Activated CD8-positive, alpha-beta T cell treated with anti-CD3 and anti-CD28 coated beads for 36 hours (primary cell): ENCODE results near the gene C1QTNF4. TPM values are rescaled to one million over a fixed set of nuclear protein-coding genes. Genes with fewer than 3 reads are reported as not detected.

Source experiments
- ATAC-seq: fragments of 200-7000 bp; cut with Tn5 transposase; one replicate; pipeline ENCODE4 v1.10.0; 2021; ENCODE audit warnings: mild to moderate bottlenecking, moderate library complexity
- CTCF ChIA-PET: fragments of 350-600 bp; sonication (Branson Sonifier 250); formaldehyde crosslinking; loops from one replicate; lab custom pipeline; 2021; ENCODE audit warnings: antibody characterized with exemption; lab: Charles Lee
- POLR2A ChIA-PET: fragments of 350-600 bp; sonication (Branson Sonifier 250); formaldehyde crosslinking; loops from one replicate; lab custom pipeline; 2021; ENCODE audit warnings: antibody characterized with exemption; lab: Charles Lee
- DNase-seq: peaks from one replicate; pipeline ENCODE4 v3.0.0-alpha.2; 2020
- H3K27ac Mint-ChIP-seq: one replicate; pipeline ENCODE4 v1.8.0; 2021; ENCODE audit warnings: mild to moderate bottlenecking, mixed read lengths
- H3K27me3 Mint-ChIP-seq: one replicate; pipeline ENCODE4 v1.8.0; 2021; ENCODE audit warnings: mixed read lengths
- H3K36me3 Mint-ChIP-seq: one replicate; pipeline ENCODE4 v1.8.0; 2021; ENCODE audit warnings: low read depth, mixed read lengths
- H3K4me1 Mint-ChIP-seq: one replicate; pipeline ENCODE4 v1.8.0; 2021; ENCODE audit warnings: low read depth, mixed read lengths
- H3K4me3 Mint-ChIP-seq: one replicate; pipeline ENCODE4 v1.8.0; 2021; ENCODE audit warnings: mild to moderate bottlenecking, moderate library complexity, mixed read lengths
- H3K9me3 Mint-ChIP-seq: one replicate; pipeline ENCODE4 v1.8.0; 2021; ENCODE audit warnings: mixed read lengths
- intact Hi-C: fragments of 100-400 bp; cut with micrococcal nuclease; formaldehyde crosslinking; loops from one replicate; pipeline ENCODE4 v1.10.0; 2022
- total RNA-seq, 2 experiments: library from RNA; stranded (reverse); gene quantifications; one replicate each; pipeline ENCODE4 v1.2.3, GENCODE V29; 2021
- TF ChIP-seq, protein P1 (sequence below): fragments of 200-600 bp; IDR thresholded peaks from one replicate; pipeline ENCODE4 v1.8.0; 2022; ENCODE audit warnings: antibody characterized with exemption, mild to moderate bottlenecking

Gene C1QTNF4
- total RNA-seq, 2 experiments from 2014 or later = 0.18 TPM; not detected in 1

DNA sequence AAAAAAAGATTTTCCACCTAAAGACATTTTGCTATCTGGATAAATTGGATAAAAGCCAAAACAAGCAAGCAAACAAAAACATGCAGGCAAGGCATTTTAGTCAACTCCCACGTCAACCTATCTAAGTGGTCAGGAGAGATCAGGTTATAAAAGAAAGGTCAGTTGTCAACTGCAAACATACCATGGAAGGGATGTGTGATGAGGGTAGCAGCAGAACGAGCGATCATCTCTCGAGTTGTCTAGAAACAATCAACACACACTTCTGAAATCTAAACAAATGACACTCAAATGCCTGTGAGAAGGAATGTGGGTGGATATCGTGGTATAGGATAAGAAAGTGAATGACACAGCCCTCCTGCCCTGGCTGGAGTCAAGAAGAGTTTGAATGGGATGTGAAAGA, 37.3 kb upstream of the C1QTNF4 start:
- ATAC-seq = no peak
- TF ChIP-seq, protein P1, sequence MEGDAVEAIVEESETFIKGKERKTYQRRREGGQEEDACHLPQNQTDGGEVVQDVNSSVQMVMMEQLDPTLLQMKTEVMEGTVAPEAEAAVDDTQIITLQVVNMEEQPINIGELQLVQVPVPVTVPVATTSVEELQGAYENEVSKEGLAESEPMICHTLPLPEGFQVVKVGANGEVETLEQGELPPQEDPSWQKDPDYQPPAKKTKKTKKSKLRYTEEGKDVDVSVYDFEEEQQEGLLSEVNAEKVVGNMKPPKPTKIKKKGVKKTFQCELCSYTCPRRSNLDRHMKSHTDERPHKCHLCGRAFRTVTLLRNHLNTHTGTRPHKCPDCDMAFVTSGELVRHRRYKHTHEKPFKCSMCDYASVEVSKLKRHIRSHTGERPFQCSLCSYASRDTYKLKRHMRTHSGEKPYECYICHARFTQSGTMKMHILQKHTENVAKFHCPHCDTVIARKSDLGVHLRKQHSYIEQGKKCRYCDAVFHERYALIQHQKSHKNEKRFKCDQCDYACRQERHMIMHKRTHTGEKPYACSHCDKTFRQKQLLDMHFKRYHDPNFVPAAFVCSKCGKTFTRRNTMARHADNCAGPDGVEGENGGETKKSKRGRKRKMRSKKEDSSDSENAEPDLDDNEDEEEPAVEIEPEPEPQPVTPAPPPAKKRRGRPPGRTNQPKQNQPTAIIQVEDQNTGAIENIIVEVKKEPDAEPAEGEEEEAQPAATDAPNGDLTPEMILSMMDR = no peak
- peaks cover 51% of the 10 kb centered on the region for H3K36me3 Mint-ChIP-seq

DNA sequence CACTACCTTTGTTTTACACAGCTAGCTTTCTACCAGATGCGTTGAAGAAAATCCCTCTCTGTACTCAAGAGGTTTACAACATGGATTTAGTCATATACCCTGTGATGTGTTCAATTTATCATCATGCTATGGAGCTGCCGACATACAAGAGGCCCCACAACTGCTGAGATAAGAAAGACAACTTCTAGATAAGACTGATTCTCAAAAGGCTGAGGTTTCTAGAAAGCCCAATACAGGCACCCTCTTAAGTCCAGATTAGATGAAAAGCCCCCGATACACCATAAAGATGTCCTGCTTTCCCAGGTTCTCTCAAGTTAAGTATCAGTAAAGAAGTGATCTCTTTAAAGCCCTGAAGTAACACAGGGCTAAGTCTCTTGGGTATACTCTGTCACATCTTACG, 33.8 kb upstream of the C1QTNF4 start:
- H3K36me3 Mint-ChIP-seq = peaks cover 44% of the 10 kb centered on the region
- H3K27me3 Mint-ChIP-seq = no peaks in the 10 kb centered on the region
- no peak overlapping the region for H3K4me3 Mint-ChIP-seq
- TF ChIP-seq, protein P1 = no peak
- H3K27ac Mint-ChIP-seq = no peak overlapping the region
- DNase-seq (no peak), ATAC-seq (no peak)
- intact Hi-C loops = no loop called here
- H3K4me1 Mint-ChIP-seq = no peaks in the 10 kb centered on the region
- no peaks in the 10 kb centered on the region for H3K9me3 Mint-ChIP-seq
- CTCF ChIA-PET = interaction anchor here (0.6 kb wide), 1 partner anchor 14 kb away, joined by 3 read pairs; the partner anchor contains the start of gene MTCH2
- POLR2A ChIA-PET = interaction anchor here (0.6 kb wide), 1 partner anchor 24 kb away, joined by 3 read pairs; no protein-coding TSS in a partner anchor

More for the DNA sequence above, 37.3 kb upstream of the C1QTNF4 start:
- H3K27ac Mint-ChIP-seq = no peak overlapping the region
- H3K4me1 Mint-ChIP-seq = no peaks in the 10 kb centered on the region
- H3K9me3 Mint-ChIP-seq = no peaks in the 10 kb centered on the region
- no peak for DNase-seq
- intact Hi-C loops = no loop called here
- ChIA-PET POLR2A (interaction anchor here (0.6 kb wide), 1 partner anchor 47 kb away, joined by 4 read pairs; no protein-coding TSS in a partner anchor), CTCF (no interaction called here)
- no peak overlapping the region for H3K4me3 Mint-ChIP-seq
- no peaks in the 10 kb centered on the region for H3K27me3 Mint-ChIP-seq

DNA sequence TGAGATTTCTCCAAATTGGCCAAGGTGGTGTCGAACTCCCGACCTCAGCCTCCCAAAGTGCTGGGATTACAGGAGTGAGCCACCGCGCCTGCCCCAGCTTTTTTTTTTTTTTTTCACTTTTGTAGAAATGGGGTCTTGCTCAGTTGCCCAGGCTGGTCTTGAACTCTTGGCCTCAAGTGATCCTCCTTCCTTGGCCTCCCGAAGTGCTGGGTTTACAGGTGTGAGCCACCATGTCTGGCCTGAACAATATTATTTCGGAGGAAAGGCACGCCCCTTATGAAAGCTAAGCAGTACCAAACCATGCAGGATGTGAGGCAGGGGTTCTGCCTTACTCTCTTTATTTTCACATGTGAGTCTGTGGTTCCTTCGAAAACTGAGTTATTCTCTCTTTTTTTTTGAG, 32.0 kb upstream of the C1QTNF4 start:
- ChIA-PET CTCF (no interaction called here), POLR2A (interaction anchor here (1.0 kb wide), 1 partner anchor 118 kb away, joined by 3 read pairs; no protein-coding TSS in a partner anchor)
- ATAC-seq (no peak), DNase-seq (no peak)
- Mint-ChIP-seq H3K4me3 (no peak overlapping the region), H3K4me1 (no peaks in the 10 kb centered on the region), H3K27me3 (no peaks in the 10 kb centered on the region), H3K36me3 (peaks cover 38% of the 10 kb centered on the region), H3K27ac (no peak overlapping the region), H3K9me3 (no peaks in the 10 kb centered on the region)
- TF ChIP-seq, protein P1 = no peak
- intact Hi-C loops = no loop called here

DNA sequence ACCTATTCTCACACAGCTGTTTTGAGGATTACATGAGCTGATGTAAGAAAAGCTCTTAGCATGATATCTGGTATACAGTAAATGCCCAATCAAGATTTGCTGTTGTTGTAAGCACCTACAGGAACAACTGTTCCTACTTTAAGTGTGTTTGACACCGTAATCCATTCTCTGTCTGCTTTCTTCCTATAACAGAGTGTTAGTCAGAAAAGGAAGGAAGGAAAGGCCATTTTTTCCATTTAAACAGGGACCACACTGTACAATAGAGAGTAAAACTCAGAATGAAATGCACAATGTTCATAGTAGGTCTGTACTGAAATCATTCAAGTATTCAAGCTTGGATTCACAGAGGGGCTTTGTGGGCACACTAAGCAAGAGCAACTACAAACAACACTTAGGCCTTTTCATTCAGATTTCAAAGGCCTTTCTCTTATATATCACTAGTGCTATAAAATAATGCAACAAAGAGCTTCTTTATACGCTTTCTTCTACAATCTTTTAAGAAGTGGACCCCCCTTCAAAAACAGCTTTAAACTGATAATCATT, 26.7 kb upstream of the C1QTNF4 start:
- peak overlapping the region; percentile 27 for H3K27ac Mint-ChIP-seq

DNA sequence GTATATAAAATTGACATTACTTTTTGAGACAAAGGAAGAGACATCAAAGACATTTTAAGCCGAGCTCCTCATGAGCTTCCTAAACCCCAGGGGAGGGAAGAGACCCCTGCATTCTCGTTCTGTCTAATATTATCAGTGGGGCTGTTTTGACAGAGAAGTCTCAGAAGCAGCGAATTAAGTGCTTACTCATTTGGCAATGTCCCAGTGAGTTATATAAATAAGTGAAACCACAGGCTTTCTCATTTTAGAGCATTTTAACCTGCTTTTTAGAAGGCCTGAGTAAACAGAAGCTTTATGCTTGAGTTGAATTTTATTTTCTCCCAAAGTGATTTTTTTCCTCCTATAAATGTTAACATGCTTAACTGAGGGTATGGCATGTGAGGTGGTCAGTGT, 23.2 kb upstream of the C1QTNF4 start:
- ATAC-seq = no peak
- intact Hi-C loops = no loop called here
- TF ChIP-seq, protein P1 = no peak
- Mint-ChIP-seq H3K9me3 (no peaks in the 10 kb centered on the region), H3K27me3 (no peaks in the 10 kb centered on the region), H3K27ac (no peak overlapping the region), H3K4me3 (no peak overlapping the region), H3K4me1 (no peaks in the 10 kb centered on the region), H3K36me3 (peaks cover 15% of the 10 kb centered on the region)
- POLR2A ChIA-PET = no interaction called here
- DNase-seq = no peak
- CTCF ChIA-PET = interaction anchor here (1.0 to 1.6 kb wide), 6 partner anchors 12 to 174 kb away, joined by 3 to 6 read pairs (median 4); no protein-coding TSS in a partner anchor

More for the DNA sequence above, 26.7 kb upstream of the C1QTNF4 start:
- H3K36me3 Mint-ChIP-seq = peaks cover 24% of the 10 kb centered on the region
- TF ChIP-seq, protein P1 = no peak
- POLR2A ChIA-PET = interaction anchor here (1.0 to 1.4 kb wide), 2 partner anchors 16 to 26 kb away, joined by 3 to 5 read pairs; no protein-coding TSS in a partner anchor
- DNase-seq = no peak
- intact Hi-C loops = no loop called here
- no peaks in the 10 kb centered on the region for H3K9me3 Mint-ChIP-seq
- no peaks in the 10 kb centered on the region for H3K27me3 Mint-ChIP-seq
- H3K4me1 Mint-ChIP-seq = no peaks in the 10 kb centered on the region
- H3K4me3 Mint-ChIP-seq = no peak overlapping the region
- CTCF ChIA-PET = no interaction called here
- ATAC-seq = no peak
